Gastrocnemius medialis (tissue), 4 donors: ENCODE measurements around the gene ALG8.

Source experiments
- POLR2A ChIP-seq, 2 donors: fragments of 450-650 bp; IDR thresholded peaks; one replicate each; pipeline ENCODE4 v1.6.1; 2017; ENCODE audit warnings: antibody characterized with exemption in 2 of 2, mild to moderate bottlenecking in 2 of 2, moderate library complexity in 2 of 2
- TF ChIP-seq, protein P1 (sequence below), 5 experiments: fragments of 450-650 bp in 3 of 5; fragments of 200-600 bp in 2 of 5; sonication (generic) in 2 of 5; IDR thresholded peaks in 4 of 5; conservative IDR thresholded peaks in 1 of 5; 1 replicate in 4 of 5; 2 replicates in 1 of 5; pipeline ENCODE4 v1.5.1; 2016 to 2019; ENCODE audit warnings: antibody characterized with exemption in 5 of 5, mild to moderate bottlenecking in 3 of 5, moderate library complexity in 3 of 5

DNA sequence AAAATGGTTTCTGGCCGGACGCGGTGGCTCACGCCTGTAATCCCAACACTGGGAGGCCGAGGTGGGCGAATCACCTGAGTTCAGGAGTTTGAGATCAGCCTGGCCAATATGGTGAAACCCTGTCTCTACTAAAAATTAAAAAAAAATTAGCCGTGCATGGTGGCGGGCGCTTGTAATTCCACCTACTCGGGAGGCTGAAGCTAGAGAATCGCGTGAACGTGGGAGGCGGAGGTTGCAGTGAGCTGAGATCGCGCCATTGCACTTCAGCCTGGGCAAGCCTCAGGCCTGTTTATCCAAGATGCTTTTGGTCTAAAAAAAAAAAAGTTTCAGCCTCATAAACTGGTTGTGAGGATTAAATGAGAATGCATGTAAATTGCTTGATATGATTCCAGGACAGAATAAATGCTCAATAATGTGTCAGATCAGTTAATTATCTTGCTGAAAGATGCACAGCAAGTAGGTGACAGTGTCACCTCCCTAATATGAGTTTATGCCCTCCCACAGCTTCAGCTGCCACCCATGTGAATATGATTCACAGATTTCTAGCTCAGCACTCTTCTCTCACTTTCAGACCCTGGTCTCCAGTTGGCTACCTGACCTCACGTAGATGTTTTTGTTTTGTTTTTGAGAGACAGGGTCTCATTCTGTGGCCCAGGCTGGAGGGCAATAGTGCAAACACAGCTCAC is 1.1 kb upstream of the ALG8 start:
- TF ChIP-seq, protein P1, sequence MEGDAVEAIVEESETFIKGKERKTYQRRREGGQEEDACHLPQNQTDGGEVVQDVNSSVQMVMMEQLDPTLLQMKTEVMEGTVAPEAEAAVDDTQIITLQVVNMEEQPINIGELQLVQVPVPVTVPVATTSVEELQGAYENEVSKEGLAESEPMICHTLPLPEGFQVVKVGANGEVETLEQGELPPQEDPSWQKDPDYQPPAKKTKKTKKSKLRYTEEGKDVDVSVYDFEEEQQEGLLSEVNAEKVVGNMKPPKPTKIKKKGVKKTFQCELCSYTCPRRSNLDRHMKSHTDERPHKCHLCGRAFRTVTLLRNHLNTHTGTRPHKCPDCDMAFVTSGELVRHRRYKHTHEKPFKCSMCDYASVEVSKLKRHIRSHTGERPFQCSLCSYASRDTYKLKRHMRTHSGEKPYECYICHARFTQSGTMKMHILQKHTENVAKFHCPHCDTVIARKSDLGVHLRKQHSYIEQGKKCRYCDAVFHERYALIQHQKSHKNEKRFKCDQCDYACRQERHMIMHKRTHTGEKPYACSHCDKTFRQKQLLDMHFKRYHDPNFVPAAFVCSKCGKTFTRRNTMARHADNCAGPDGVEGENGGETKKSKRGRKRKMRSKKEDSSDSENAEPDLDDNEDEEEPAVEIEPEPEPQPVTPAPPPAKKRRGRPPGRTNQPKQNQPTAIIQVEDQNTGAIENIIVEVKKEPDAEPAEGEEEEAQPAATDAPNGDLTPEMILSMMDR (IDR thresholded peaks at IDR 0.05 in 4 of 5, conservative IDR thresholded peaks at IDR 0.05 in 1 of 5) = no peak
- TF ChIP-seq POLR2A (IDR thresholded peaks at IDR 0.05) = no peak
